Rectal smooth muscle tissue (tissue), 1 donor: ENCODE measurements around the gene SMURF2.

Experiments
- H3K27ac ChIP-seq: one replicate; pipeline ENCODE4 v1.7.0; 2013; ENCODE audit warnings: low read depth, low read length, inconsistent platforms
- H3K27me3 ChIP-seq: one replicate; pipeline ENCODE4 v1.7.0; 2013; ENCODE audit warnings: low read length; ENCODE audit not compliant: control insufficient read depth, insufficient read depth
- H3K36me3 ChIP-seq: one replicate; pipeline ENCODE4 v1.7.0; 2013; ENCODE audit warnings: low read length; ENCODE audit not compliant: control insufficient read depth, insufficient read depth
- H3K4me1 ChIP-seq: one replicate; pipeline ENCODE4 v1.7.0; 2013; ENCODE audit warnings: low read length; ENCODE audit not compliant: control insufficient read depth, insufficient read depth
- H3K4me3 ChIP-seq: one replicate; pipeline ENCODE4 v1.7.0; 2013; ENCODE audit warnings: low read length
- H3K9ac ChIP-seq: one replicate; pipeline ENCODE4 v1.7.0; 2013; ENCODE audit warnings: low read length

Gene SMURF2

DNA sequence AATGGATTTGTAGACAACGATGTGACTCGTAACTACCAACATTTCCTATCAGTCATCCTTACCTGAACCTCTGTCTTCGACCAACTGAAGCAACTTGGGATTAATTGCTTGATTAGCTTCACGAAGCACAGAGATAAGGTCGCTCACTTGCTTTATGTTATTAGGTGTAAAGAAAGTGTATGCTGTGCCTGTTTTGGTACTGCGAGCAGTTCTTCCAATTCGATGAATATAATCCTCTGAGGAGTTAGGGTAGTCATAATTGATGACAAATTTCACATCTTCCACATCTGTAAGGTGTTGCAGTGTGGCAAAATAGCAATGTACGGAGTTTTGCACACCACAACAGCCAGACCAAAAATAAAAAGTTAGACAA, 161.6 kb downstream of the SMURF2 start:
- no peak overlapping the region for H3K4me3 ChIP-seq

DNA sequence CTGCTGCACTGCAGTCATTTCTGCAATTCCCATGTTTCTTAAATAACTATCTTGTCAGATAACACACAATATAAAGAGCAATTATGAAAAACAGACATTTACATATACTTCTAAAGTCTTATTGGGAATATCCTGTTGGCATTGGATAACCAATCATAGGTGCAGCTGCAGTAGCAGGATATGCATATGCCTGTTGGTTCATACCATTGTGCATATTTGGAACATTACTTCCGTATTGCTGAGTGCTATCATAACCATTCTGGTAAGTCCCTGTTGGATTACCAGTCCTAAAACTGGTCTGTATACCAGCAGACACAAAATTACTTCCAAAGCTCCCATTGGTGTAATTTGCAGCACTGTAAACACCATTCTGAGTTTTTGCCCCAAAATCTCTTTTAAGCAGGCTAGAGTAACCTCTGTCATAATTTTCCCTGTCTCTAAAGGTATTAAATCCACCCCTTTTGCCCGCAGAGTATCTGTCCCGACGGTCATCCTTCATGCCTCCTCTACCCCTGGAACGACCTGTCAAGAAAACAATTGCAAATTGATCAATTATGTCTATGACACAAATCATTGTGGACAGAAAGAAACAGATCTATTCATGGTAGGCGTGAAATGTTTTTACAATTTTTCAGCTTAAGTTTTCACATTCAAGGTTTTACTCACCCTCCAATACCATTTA, 162.2 kb downstream of the SMURF2 start:
- no peak overlapping the region for H3K9ac ChIP-seq
- no peaks in the 10 kb centered on the region for H3K27me3 ChIP-seq
- H3K27ac ChIP-seq, result no peak overlapping the region
- no peak overlapping the region for H3K4me3 ChIP-seq
- peaks cover 47% of the 10 kb centered on the region for H3K36me3 ChIP-seq
- H3K4me1 ChIP-seq, result peaks cover 36% of the 10 kb centered on the region

More for the DNA sequence above, 161.6 kb downstream of the SMURF2 start:
- no peaks in the 10 kb centered on the region for H3K27me3 ChIP-seq
- no peak overlapping the region for H3K27ac ChIP-seq
- peaks cover 34% of the 10 kb centered on the region for H3K4me1 ChIP-seq
- peaks cover 47% of the 10 kb centered on the region for H3K36me3 ChIP-seq
- no peak overlapping the region for H3K9ac ChIP-seq

DNA sequence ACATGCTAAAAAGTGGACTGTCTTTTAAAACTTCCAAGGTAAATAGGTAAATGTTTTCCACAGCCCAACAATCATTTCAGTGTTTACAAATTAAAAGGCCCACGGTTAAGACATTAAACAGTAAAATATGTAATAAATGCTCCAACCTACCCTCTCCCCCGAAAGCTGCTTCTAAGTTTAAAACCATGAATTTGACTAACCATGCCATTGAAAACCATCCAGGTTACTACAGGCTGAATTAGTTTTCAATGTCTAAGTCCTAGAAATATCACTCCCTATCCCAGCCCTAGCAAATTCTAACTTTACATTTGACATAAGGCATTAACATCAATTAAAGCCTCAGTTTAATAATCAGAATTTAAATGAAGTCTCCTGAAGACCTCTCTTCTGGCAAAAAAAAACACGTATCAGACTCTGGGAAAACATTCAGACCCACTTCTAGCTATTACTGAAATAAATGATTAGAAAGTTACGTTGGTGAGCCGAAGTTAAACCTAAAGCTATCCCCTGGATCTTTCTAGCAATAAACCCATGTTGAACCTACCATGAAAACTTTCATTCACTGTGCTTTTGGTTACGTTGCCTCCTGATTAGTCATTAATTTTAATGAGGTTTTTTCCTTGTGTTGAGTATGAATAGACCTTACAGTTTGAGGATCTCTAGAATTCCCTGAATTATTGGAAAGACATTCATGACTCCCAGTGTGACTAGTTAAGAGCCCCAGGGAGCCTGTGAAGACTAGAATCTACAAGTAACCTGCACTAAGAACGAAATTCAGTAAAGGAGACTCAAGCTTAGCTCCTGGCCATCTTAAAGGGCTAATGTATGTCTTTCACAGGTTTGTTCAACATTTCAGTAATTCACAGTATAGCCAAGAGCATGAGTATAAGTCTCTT, 163.6 kb downstream of the SMURF2 start:
- H3K4me1 ChIP-seq, result peaks cover 25% of the 10 kb centered on the region
- no peak overlapping the region for H3K9ac ChIP-seq
- no peak overlapping the region for H3K4me3 ChIP-seq
- peaks cover 40% of the 10 kb centered on the region for H3K36me3 ChIP-seq
- H3K27ac ChIP-seq, result no peak overlapping the region
- no peaks in the 10 kb centered on the region for H3K27me3 ChIP-seq

DNA sequence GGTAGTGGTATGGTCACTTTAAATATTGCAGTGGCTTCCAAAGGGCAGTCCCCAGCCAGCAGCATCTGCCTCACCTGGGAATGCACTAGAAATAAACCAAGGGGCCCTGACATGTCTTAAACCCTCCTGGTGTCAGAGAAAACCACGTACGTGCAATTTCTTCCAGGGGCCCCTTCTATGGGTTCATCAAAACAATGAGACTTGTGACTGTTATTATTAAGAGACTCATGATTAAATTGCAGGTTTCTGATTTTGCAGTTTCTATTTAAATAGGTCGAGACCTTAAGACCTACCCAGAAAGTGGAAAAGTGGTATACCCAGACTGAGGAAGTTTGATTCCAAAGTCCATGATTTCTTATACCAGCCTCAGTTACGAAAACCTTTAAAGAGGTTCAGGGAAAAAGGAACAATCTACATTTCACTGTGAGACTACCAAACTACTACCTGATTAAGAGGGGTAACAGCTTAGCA, 164.5 kb downstream of the SMURF2 start:
- peak overlapping the region; percentile 99 for H3K4me3 ChIP-seq
- H3K9ac ChIP-seq, result no peak overlapping the region
- peaks cover 16% of the 10 kb centered on the region for H3K4me1 ChIP-seq
- peaks cover 31% of the 10 kb centered on the region for H3K36me3 ChIP-seq
- H3K27me3 ChIP-seq, result no peaks in the 10 kb centered on the region
- peak overlapping the region; percentile 81 for H3K27ac ChIP-seq

DNA sequence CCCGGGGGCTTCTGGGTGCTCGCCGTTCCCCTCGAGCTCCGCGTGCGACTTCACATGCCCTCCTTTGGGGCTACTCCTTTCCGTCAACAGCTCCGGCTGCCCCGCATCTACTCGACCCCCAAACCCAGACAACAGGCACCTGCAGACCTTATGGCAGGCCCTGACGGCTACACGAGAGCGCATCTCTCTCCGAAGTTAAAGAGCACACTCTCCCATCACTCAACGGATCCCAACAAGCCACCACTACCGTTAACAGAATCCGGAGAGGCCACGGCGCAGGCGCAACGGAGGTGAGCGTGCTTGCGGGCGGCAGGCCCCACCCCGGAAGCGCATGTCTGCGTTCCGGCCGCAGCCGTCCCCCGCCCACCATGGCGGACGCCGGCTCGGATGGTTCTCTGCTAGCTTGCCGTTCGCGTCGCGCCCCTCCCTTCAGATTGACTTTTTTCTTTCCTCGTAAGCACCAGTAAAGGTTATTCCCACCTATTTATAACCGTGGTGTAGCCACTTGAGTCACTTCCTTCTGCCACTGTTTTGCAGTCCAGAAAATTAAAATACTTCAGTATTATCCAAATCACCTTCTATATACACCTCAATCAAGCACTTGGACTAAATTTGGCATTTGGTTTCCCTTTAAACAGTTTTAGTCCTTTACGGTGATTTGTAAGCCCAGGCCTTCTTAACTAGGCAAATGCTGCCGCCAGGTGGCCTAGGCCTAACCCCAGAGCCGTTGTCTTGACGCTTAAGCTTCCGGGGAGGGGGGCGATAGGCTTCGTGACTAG, 165.1 kb downstream of the SMURF2 start, which contains the start of gene POLG2:
TSS of gene POLG2 (minus strand) at position 269 of the 779 bp plus-strand sequence. CDS start at position 183, 86 bp downstream.
- H3K36me3 ChIP-seq, result peaks cover 24% of the 10 kb centered on the region
- peak within 1 kb of the TSS; percentile 99 for H3K4me3 ChIP-seq
- H3K4me1 ChIP-seq, result peaks cover 12% of the 10 kb centered on the region
- H3K27ac ChIP-seq, result peak within 1 kb of the TSS; percentile 81
- no peaks in the 10 kb centered on the region for H3K27me3 ChIP-seq
- peak within 1 kb of the TSS; percentile 78 for H3K9ac ChIP-seq

DNA sequence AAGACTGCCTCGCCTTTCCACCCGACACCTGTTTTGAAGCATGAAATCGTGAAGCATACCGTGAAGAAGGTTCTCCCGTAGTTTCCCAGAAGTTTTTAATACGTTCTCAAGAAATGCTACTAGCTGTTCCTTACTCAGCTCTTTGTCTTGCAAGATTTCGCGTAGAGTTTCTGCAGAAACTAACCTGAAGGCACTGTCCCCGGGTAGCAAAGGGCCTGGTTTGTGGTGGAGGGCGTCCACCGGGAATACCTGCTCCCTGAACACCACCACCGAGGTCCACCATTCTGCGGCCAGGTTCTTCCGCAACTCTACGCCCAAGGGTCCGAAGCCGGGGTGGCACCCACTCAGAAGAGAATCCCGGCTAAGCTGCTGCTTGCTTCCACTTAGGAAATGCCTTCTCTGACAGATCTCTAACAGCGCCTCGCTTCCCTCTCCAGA, 165.7 kb downstream of the SMURF2 start:
- Histone ChIP-seq H3K36me3 (peaks cover 21% of the 10 kb centered on the region), H3K4me1 (peaks cover 10% of the 10 kb centered on the region)

More for the DNA sequence above, 165.7 kb downstream of the SMURF2 start:
- Histone ChIP-seq H3K9ac (peak overlapping the region; percentile 78), H3K4me3 (peak overlapping the region; percentile 99), H3K27ac (peak overlapping the region; percentile 81), H3K27me3 (no peaks in the 10 kb centered on the region)
